HFF-Myc (cell line): ENCODE results near the gene FLYWCH1.

Experiments used
- DNase-seq: peaks from one replicate; pipeline ENCODE4 v3.0.0-alpha.2; 2011; ENCODE audit warnings: low read depth; ENCODE audit errors: extremely low read depth
- H3K4me3 ChIP-seq: replicated peaks from 2 replicates; pipeline ENCODE4 v1.5.1; 2011; ENCODE audit warnings: low read depth, mild to moderate bottlenecking, control low read depth, low read length
- TF ChIP-seq, protein P1 (sequence below): IDR thresholded peaks from 2 replicates; pipeline ENCODE4 v1.5.1; 2012; ENCODE audit warnings: mild to moderate bottlenecking, low read depth, low read length, control low read depth; ENCODE audit errors: missing control alignments

FLYWCH1 gene

DNA sequence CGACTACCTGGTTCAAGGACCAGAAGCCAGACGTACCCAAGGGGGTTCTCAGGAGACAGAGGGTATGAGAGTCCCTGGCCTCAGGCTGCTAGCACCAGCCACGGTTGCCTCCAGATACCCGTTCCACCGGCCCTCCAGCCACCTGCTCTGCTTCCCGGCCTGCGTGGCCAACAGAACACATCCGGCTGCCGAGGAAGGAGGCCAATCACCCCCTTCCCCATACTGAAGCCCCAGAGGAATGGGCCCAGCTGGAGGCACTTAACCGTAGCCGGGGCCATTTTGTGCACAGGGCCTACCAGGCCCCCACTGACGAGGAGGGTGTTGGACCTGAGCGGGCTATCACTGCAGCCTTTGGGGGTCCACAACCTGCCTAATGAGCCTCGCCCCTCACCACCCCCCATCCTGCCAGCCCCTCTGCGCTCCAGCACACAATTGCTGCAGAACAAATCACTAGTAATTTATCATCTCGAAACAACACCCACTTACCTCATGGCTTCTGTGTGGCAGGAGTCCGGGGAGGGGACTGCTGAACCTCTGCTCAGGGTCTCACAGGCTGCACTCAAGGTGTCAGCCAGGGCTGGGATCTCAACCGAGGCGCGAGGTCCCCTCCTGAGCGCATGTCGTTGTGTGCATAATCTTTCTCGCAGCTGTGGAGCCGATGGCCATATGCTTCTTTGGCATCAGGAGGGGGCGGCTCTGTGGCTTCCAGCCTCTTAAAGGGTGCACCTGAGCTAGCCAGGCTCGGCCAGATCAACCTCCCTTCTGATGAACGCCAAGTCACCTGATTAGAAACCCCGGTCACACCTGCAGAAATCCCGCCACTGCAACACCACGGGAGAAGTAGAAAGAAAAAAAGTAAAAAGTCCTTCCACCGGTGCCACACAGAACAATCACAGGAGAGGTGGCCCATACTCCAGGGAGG is 42.2 kb downstream of the FLYWCH1 start:
- DNase-seq, result no peak
- no peak overlapping the region for H3K4me3 ChIP-seq
- TF ChIP-seq, protein P1, sequence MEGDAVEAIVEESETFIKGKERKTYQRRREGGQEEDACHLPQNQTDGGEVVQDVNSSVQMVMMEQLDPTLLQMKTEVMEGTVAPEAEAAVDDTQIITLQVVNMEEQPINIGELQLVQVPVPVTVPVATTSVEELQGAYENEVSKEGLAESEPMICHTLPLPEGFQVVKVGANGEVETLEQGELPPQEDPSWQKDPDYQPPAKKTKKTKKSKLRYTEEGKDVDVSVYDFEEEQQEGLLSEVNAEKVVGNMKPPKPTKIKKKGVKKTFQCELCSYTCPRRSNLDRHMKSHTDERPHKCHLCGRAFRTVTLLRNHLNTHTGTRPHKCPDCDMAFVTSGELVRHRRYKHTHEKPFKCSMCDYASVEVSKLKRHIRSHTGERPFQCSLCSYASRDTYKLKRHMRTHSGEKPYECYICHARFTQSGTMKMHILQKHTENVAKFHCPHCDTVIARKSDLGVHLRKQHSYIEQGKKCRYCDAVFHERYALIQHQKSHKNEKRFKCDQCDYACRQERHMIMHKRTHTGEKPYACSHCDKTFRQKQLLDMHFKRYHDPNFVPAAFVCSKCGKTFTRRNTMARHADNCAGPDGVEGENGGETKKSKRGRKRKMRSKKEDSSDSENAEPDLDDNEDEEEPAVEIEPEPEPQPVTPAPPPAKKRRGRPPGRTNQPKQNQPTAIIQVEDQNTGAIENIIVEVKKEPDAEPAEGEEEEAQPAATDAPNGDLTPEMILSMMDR, result no peak

GRCh38 chr16:2954656-2955381 is 43.1 kb downstream of the FLYWCH1 start:
- no peak overlapping the region for H3K4me3 ChIP-seq
- no peak for DNase-seq
- TF ChIP-seq, protein P1, result no peak

DNA sequence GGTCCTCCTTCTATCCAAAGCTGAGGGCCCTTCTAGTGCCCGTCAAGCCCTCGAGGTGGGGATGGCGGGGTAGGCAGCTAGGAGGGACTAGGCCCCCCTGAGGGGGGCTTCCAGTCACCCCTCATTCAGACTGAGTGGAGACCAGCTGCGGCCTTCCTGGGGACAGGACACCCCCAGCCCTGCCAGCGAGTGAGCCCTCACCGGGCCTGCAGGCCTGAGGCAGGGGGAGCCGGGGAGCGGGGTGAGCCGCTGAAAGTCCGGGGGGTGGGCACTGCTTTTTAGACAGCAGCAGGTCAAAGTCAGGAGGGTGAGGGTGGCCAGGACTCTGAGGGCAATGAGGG is 43.7 kb downstream of the FLYWCH1 start:
- TF ChIP-seq, protein P1, result no peak
- DNase-seq, result no peak
- H3K4me3 ChIP-seq, result no peak overlapping the region

- H3K4me3 ChIP-seq, result no peak overlapping the region
- TF ChIP-seq, protein P1, result no peak
- DNase-seq, result no peak
Observed at GRCh38 chr16:2955779-2956578, 44.2 kb downstream of the FLYWCH1 start.

GRCh38 chr16:2956579-2956956 is 44.8 kb downstream of the FLYWCH1 start:
- no peak for DNase-seq
- TF ChIP-seq, protein P1, result no peak
- H3K4me3 ChIP-seq, result no peak overlapping the region

- DNase-seq, result no peak
- TF ChIP-seq, protein P1, result no peak
- no peak overlapping the region for H3K4me3 ChIP-seq
Observed at GRCh38 chr16:2959206-2959605, 47.5 kb downstream of the FLYWCH1 start.
